ENCODE measurements around the gene AIG1.

AIG1 gene

GRCh38 chr6:143222801-143223231, 162.1 kb downstream of the AIG1 start:
- WGBS (ENCODE audit: insufficient coverage, insufficient read length) = no CpG with 5 or more reads among the region's 2 CpGs
- DNase-seq (ENCODE audit: low read depth, low spot score) = no peak
- H3K9me3 ChIP-seq (ENCODE audit: control insufficient read depth, insufficient read depth, low read length) = no peaks in the 10 kb centered on the region
- no peak overlapping the region for H3K27ac ChIP-seq (ENCODE audit: low read length)
- no peak overlapping the region for H3K4me3 ChIP-seq (ENCODE audit: low read length)
- no peaks in the 10 kb centered on the region for H3K36me3 ChIP-seq (ENCODE audit: control insufficient read depth, insufficient read depth, low read length)
- H3K27me3 ChIP-seq (ENCODE audit: control insufficient read depth, insufficient read depth, low read length) = no peaks in the 10 kb centered on the region
- H3K4me1 ChIP-seq (ENCODE audit: control insufficient read depth, insufficient read depth, low read length) = peaks cover 3% of the 10 kb centered on the region

- WGBS (ENCODE audit: insufficient coverage, insufficient read length) = 100% methylated on average over 1 of the region's 8 CpGs
- no peaks in the 10 kb centered on the region for H3K36me3 ChIP-seq (ENCODE audit: control insufficient read depth, insufficient read depth, low read length)
- no peaks in the 10 kb centered on the region for H3K9me3 ChIP-seq (ENCODE audit: control insufficient read depth, insufficient read depth, low read length)
- DNase-seq (ENCODE audit: low read depth, low spot score) = no peak
- H3K4me3 ChIP-seq (ENCODE audit: low read length) = no peak overlapping the region
- peaks cover 3% of the 10 kb centered on the region for H3K4me1 ChIP-seq (ENCODE audit: control insufficient read depth, insufficient read depth, low read length)
- H3K27me3 ChIP-seq (ENCODE audit: control insufficient read depth, insufficient read depth, low read length) = no peaks in the 10 kb centered on the region
- H3K27ac ChIP-seq (ENCODE audit: low read length) = no peak overlapping the region
Measured at GRCh38 chr6:143223895-143224294, 163.2 kb downstream of the AIG1 start.

GRCh38 chr6:143224516-143224915, 163.8 kb downstream of the AIG1 start:
- Histone ChIP-seq H3K9me3 (ENCODE audit: control insufficient read depth, insufficient read depth, low read length) (no peaks in the 10 kb centered on the region), H3K27ac (ENCODE audit: low read length) (no peak overlapping the region)

GRCh38 chr6:143225929-143226328, 165.2 kb downstream of the AIG1 start:
- H3K4me3 ChIP-seq (ENCODE audit: low read length) = no peak overlapping the region
- no CpG with 5 or more reads among the region's 2 CpGs for WGBS (ENCODE audit: insufficient coverage, insufficient read length)
- no peaks in the 10 kb centered on the region for H3K9me3 ChIP-seq (ENCODE audit: control insufficient read depth, insufficient read depth, low read length)
- H3K36me3 ChIP-seq (ENCODE audit: control insufficient read depth, insufficient read depth, low read length) = no peaks in the 10 kb centered on the region
- H3K27me3 ChIP-seq (ENCODE audit: control insufficient read depth, insufficient read depth, low read length) = no peaks in the 10 kb centered on the region
- no peak for DNase-seq (ENCODE audit: low read depth, low spot score)
- H3K4me1 ChIP-seq (ENCODE audit: control insufficient read depth, insufficient read depth, low read length) = peaks cover 3% of the 10 kb centered on the region
- no peak overlapping the region for H3K27ac ChIP-seq (ENCODE audit: low read length)

More at GRCh38 chr6:143224516-143224915, 163.8 kb downstream of the AIG1 start:
- H3K4me1 ChIP-seq (ENCODE audit: control insufficient read depth, insufficient read depth, low read length) = peaks cover 3% of the 10 kb centered on the region
- no peaks in the 10 kb centered on the region for H3K36me3 ChIP-seq (ENCODE audit: control insufficient read depth, insufficient read depth, low read length)
- DNase-seq (ENCODE audit: low read depth, low spot score) = no peak
- H3K4me3 ChIP-seq (ENCODE audit: low read length) = no peak overlapping the region
- no CpG with 5 or more reads among the region's 3 CpGs for WGBS (ENCODE audit: insufficient coverage, insufficient read length)
- no peaks in the 10 kb centered on the region for H3K27me3 ChIP-seq (ENCODE audit: control insufficient read depth, insufficient read depth, low read length)

- Histone ChIP-seq H3K36me3 (ENCODE audit: control insufficient read depth, insufficient read depth, low read length) (no peaks in the 10 kb centered on the region), H3K4me1 (ENCODE audit: control insufficient read depth, insufficient read depth, low read length) (peaks cover 3% of the 10 kb centered on the region), H3K9me3 (ENCODE audit: control insufficient read depth, insufficient read depth, low read length) (no peaks in the 10 kb centered on the region), H3K27ac (ENCODE audit: low read length) (no peak overlapping the region), H3K27me3 (ENCODE audit: control insufficient read depth, insufficient read depth, low read length) (no peaks in the 10 kb centered on the region), H3K4me3 (ENCODE audit: low read length) (no peak overlapping the region)
- no CpG with 5 or more reads among the region's 3 CpGs for WGBS (ENCODE audit: insufficient coverage, insufficient read length)
- DNase-seq (ENCODE audit: low read depth, low spot score) = no peak
Measured at GRCh38 chr6:143227675-143228074, 167.0 kb downstream of the AIG1 start.

- Histone ChIP-seq H3K4me3 (ENCODE audit: low read length) (no peak overlapping the region), H3K9me3 (ENCODE audit: control insufficient read depth, insufficient read depth, low read length) (no peaks in the 10 kb centered on the region), H3K27me3 (ENCODE audit: control insufficient read depth, insufficient read depth, low read length) (no peaks in the 10 kb centered on the region), H3K36me3 (ENCODE audit: control insufficient read depth, insufficient read depth, low read length) (no peaks in the 10 kb centered on the region), H3K27ac (ENCODE audit: low read length) (no peak overlapping the region), H3K4me1 (ENCODE audit: control insufficient read depth, insufficient read depth, low read length) (peaks cover 1% of the 10 kb centered on the region; the same call in 1 of the 2 replicates)
- no peak for DNase-seq (ENCODE audit: low read depth, low spot score)
- WGBS (ENCODE audit: insufficient coverage, insufficient read length) = no CpG with 5 or more reads among the region's 1 CpG
Measured at GRCh38 chr6:143229400-143229799, 168.7 kb downstream of the AIG1 start.

- no peaks in the 10 kb centered on the region for H3K4me1 ChIP-seq (ENCODE audit: control insufficient read depth, insufficient read depth, low read length)
- no CpG with 5 or more reads among the region's 4 CpGs for WGBS (ENCODE audit: insufficient coverage, insufficient read length)
- H3K27me3 ChIP-seq (ENCODE audit: control insufficient read depth, insufficient read depth, low read length) = no peaks in the 10 kb centered on the region
- no peaks in the 10 kb centered on the region for H3K36me3 ChIP-seq (ENCODE audit: control insufficient read depth, insufficient read depth, low read length)
- H3K4me3 ChIP-seq (ENCODE audit: low read length) = no peak overlapping the region
- DNase-seq (ENCODE audit: low read depth, low spot score) = no peak
- H3K27ac ChIP-seq (ENCODE audit: low read length) = no peak overlapping the region
- no peaks in the 10 kb centered on the region for H3K9me3 ChIP-seq (ENCODE audit: control insufficient read depth, insufficient read depth, low read length)
Measured at GRCh38 chr6:143232849-143233248, 172.2 kb downstream of the AIG1 start.

GRCh38 chr6:143233554-143234285, 173.0 kb downstream of the AIG1 start:
- no peak overlapping the region for H3K4me3 ChIP-seq (ENCODE audit: low read length)
- no CpG with 5 or more reads among the region's 8 CpGs for WGBS (ENCODE audit: insufficient coverage, insufficient read length)
- no peaks in the 10 kb centered on the region for H3K27me3 ChIP-seq (ENCODE audit: control insufficient read depth, insufficient read depth, low read length)
- H3K27ac ChIP-seq (ENCODE audit: low read length) = no peak overlapping the region
- H3K36me3 ChIP-seq (ENCODE audit: control insufficient read depth, insufficient read depth, low read length) = no peaks in the 10 kb centered on the region
- no peaks in the 10 kb centered on the region for H3K9me3 ChIP-seq (ENCODE audit: control insufficient read depth, insufficient read depth, low read length)
- H3K4me1 ChIP-seq (ENCODE audit: control insufficient read depth, insufficient read depth, low read length) = no peaks in the 10 kb centered on the region
- DNase-seq (ENCODE audit: low read depth, low spot score) = no peak

- no peaks in the 10 kb centered on the region for H3K27me3 ChIP-seq (ENCODE audit: control insufficient read depth, insufficient read depth, low read length)
- H3K4me1 ChIP-seq (ENCODE audit: control insufficient read depth, insufficient read depth, low read length) = no peaks in the 10 kb centered on the region
- H3K27ac ChIP-seq (ENCODE audit: low read length) = no peak overlapping the region
- no peaks in the 10 kb centered on the region for H3K9me3 ChIP-seq (ENCODE audit: control insufficient read depth, insufficient read depth, low read length)
- no peak overlapping the region for H3K4me3 ChIP-seq (ENCODE audit: low read length)
- no peak for DNase-seq (ENCODE audit: low read depth, low spot score)
- no peaks in the 10 kb centered on the region for H3K36me3 ChIP-seq (ENCODE audit: control insufficient read depth, insufficient read depth, low read length)
- WGBS (ENCODE audit: insufficient coverage, insufficient read length) = no CpG with 5 or more reads among the region's 2 CpGs
Measured at GRCh38 chr6:143234734-143235133, 174.0 kb downstream of the AIG1 start.

GRCh38 chr6:143236151-143236798, 175.6 kb downstream of the AIG1 start:
- no peaks in the 10 kb centered on the region for H3K27me3 ChIP-seq (ENCODE audit: control insufficient read depth, insufficient read depth, low read length)
- H3K9me3 ChIP-seq (ENCODE audit: control insufficient read depth, insufficient read depth, low read length) = no peaks in the 10 kb centered on the region
- no peak for DNase-seq (ENCODE audit: low read depth, low spot score)
- no peak overlapping the region for H3K4me3 ChIP-seq (ENCODE audit: low read length)
- WGBS (ENCODE audit: insufficient coverage, insufficient read length) = 100% methylated on average over 1 of the region's 16 CpGs
- no peaks in the 10 kb centered on the region for H3K4me1 ChIP-seq (ENCODE audit: control insufficient read depth, insufficient read depth, low read length)
- no peaks in the 10 kb centered on the region for H3K36me3 ChIP-seq (ENCODE audit: control insufficient read depth, insufficient read depth, low read length)
- H3K27ac ChIP-seq (ENCODE audit: low read length) = no peak overlapping the region

Data from iPS DF 6.9 (cell line).